ENCODE measurements around the gene NTPCR. TPM values are rescaled to one million over a fixed set of nuclear protein-coding genes. Genes with fewer than 3 reads are reported as not detected.
"Not testable (repeated sequence)": the region's sequence is repeated elsewhere in the genome, so short reads cannot be mapped to it uniquely, and the experiment has no call there.

NTPCR gene, protein sequence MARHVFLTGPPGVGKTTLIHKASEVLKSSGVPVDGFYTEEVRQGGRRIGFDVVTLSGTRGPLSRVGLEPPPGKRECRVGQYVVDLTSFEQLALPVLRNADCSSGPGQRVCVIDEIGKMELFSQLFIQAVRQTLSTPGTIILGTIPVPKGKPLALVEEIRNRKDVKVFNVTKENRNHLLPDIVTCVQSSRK
- total RNA-seq = 10 to 100 TPM; 34.8 to 35.5 TPM

DNA sequence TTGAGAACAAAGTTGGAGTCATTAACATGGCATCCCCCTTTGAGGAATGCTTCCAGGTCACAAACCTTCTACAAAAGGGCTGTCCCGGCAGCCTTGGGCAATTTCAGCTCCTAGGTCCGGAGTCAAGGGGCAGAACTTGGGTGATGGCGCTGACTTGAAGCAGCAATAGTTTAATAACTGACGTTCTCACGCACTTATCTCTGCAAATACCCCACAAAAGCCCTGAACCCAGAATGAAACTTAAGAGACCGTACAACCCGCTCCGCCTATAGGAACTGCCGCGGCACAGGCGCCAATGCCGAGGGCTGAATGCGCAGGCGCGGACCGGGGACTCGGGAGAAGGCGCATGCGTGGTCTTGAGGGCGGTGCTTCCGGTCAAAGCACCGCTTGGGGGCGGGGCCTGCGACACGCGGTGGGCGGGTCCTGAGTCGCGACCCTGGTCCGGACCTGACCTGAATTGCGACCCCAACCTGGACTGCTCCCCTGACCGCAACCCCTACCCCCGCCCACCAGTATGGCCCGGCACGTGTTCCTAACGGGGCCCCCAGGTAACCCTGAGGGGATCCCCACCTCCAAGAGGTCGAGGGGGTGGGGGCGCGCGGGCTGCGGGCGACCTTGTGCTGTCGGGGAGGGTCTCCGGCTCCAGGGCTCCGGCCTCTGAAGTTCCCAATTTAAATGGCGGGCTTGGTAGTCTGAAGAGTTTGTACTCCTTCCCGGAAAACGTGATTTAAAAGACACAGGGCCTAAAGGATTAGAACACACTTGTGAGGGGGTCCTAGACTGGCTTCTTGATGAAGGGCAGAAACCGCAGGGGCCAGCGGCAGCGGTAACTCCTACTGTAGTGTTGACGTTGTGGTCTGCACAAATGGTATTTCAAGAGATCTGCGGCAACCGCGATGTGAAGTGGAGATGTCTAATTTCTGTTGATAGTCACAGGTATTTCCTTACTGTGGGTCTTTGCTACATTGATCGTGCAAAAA, at the start of gene NTPCR:
TSS of gene NTPCR (plus strand) at position 415 of the 980 bp plus-strand sequence. CDS start at position 515, 100 bp downstream.
- CTCF ChIA-PET = no interaction called here
- POLR2A ChIA-PET = interaction anchor here (0.7 kb wide), 2 partner anchors 15 to 31 kb away, joined by 5 to 6 read pairs; no protein-coding TSS in a partner anchor

DNA sequence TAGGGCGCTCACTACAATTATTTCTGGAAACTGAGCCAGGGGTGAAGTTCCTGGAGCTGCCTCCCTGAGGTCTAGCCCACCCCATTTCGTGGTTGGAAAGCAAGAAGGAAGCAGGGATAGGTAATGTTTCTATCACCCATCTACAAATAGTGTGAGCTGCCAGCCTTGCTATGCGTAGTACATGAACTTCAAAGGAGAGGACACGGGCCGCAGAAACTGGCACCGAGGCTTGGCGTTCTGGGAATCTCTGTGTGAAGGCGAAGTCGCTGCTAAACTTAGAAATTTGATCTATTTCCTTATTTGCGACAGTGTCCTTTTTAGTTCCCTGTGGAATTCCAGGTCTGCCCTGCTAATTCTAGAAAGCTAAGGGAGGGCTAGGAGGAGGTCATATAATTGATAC, 49.6 kb upstream of the NTPCR start:
- ChIA-PET POLR2A (no interaction called here), CTCF (no interaction called here)

DNA sequence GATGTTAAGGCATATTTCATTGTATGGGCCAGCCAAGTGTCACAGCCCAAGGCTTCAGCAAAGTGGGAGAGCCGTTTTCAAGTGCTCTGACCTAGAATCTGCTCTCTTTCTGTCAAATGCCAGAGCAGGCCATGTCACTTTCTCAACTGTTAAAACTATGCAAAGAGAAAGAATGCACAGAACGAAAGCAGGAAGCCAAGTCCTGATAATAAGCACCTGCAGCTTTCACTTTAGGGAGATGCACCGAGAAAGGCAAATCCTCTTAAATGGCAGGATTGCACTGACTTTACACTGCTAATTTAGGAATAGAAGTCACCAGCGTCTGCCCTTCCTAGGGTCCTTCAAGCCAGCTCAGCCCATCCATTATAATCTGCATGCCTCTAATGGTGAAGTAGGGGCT, 49.2 kb upstream of the NTPCR start:
- ChIA-PET POLR2A (no interaction called here), CTCF (no interaction called here)

DNA sequence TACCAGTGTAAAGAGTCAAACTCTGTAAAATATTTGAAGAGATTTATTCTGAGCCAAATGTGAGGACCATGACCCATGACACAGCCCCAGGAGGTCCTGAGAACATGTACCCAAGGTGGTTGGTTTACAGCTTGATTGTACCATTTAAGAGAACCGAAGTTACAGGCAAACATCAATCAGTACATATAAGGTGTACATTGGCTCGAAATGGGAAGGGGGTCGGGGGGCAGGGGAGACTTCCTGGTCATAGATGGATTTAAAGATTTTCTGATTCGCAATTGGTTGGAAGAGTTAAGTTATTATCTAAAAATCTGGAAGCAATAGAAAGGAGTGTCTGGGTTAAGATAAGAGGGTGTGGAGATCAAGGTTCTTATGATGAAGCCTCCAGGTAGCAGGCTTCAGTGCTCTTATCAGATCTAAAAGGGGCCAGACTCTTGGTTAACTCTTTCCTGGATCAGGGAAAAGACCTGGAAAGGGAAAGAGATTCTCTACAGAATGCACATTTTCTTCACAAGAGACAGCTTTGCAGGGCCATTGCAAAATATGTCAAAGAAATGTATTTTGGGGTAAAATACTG, 47.5 kb upstream of the NTPCR start:
- ChIA-PET POLR2A (no interaction called here), CTCF (no interaction called here)

DNA sequence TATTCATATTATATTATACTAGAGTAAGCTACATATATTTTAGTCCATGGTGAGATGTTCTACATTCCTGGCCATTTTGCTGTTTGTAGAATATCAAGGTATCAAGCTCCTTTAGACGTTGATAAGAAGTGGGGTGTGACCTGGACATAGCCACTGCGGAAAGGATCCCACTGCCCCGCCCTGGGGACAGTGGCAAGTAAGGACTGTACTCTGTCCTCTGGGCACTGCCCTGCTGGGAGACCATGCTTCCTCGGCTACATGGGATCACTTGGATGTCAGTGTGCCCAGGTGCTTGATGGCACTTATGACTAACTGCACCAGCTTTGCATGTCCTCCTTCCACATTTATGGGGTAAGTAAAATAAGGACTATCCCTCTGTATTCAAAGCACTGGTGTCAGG, 46.3 kb upstream of the NTPCR start:
- POLR2A ChIA-PET = no interaction called here
- CTCF ChIA-PET = no interaction called here

DNA sequence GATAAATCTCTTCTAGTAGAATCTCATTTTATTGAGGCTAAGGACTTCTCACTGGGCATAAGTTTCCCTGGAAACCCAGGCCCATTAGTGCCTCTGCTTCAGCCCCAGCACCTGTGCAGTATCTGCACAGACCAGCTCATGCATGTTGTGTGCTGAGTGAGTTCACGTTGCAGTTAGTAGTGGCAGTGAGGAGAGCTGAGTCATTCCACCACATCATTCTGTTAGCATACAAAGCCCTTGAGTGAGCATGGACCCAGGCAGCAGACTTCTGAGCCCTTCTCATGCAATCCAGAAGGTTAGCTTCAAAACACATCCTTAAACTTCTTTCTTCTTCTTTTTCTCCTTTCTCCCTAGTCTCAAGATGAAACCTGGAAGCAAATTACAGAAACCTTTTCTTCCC, 45.8 kb upstream of the NTPCR start:
- ChIA-PET CTCF (no interaction called here), POLR2A (no interaction called here)

DNA sequence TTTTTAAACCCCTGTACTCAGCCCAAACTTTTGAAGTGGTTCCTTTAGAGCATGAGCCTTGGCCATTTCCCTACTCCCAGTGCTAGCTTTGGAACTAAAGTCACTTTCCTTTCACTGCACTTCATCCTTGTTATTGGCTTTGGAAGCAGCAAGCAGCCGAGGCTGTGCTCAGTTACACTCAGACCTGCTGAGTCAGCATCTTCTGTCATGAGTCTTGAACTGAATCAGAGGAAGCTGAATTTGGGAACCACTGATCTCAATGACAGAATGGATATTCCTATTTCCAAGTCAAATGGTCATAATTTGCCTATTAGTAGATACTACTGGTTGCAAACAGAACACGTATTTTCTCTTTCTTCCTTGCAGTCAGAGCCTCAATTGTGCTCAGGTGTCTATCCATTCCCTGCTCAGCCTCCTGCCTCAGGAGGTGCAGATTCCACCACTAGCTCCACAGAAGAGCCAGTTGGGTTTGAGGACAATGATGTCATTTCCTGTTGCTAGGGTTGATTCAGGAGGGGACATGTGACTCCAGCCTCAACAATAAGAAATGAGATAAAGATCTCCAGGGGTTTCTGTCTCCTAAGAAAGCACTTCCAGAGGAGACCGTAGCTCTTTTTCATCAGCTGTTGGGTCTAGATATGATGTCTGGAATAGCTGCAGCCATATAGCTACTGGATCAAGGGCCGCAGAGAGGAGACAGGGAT, 44.9 kb upstream of the NTPCR start:
- CTCF ChIA-PET = interaction anchor here (0.5 kb wide), 1 partner anchor 63 kb away, joined by 3 read pairs; no protein-coding TSS in a partner anchor
- POLR2A ChIA-PET = no interaction called here

DNA sequence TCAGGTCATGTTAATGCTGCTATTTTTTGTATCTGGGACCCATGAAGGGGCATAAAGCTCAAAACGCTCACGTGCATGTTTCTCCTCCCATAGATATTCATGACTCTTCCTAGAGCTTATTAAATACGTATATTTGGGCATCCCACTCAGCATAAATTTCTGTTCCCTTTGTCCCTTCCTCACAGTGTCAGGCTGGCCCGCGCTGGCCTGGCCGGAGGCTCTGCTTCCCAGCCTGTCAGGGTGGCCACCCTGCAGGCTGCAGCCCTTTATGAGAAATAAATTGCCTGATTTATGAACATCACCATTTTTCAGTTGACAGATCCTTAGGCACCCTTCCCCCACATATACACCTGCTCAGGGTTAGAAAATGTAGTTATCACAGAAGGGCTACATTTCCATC, 44.0 kb upstream of the NTPCR start:
- POLR2A ChIA-PET = no interaction called here
- CTCF ChIA-PET = no interaction called here

DNA sequence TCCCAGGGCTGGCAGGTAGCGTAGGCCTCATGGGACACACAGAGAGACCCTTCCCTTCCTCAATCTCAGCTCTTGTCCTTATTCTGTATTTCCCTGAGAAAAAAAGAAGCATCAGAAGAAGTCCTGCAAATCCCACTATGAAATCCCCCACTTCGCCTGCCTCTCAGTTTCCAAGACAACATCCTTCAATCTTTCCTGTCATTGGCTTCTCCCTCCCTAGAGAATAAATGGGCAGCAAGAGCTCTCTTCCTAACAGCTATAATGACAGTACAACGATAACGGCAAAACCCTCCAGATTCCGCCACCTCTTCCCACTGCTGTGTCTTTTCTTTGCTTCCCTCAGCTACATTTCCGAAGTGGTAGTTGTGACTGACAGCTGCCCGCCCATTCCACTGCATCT, 41.6 kb upstream of the NTPCR start:
- POLR2A ChIA-PET = no interaction called here
- CTCF ChIA-PET = no interaction called here

DNA sequence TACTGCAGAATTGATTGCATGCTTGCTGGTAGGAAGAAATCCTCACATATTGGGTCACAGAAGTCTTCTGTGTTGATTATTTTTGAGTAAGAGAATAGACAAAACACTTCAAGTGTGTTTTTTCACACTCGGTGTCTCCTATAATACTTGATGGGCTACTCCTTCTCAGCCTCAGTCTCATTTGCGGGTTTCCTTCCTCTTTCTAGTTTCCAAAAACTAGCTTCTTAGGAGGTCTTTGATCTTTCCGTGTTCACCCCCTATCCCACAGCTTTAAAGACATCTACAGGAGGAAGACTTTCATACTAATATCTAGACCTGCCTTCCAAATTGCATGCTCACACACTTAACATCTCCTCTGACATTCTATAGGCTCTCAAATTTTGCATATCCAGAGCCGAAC, 40.7 kb upstream of the NTPCR start:
- POLR2A ChIA-PET = no interaction called here
- CTCF ChIA-PET = no interaction called here

DNA sequence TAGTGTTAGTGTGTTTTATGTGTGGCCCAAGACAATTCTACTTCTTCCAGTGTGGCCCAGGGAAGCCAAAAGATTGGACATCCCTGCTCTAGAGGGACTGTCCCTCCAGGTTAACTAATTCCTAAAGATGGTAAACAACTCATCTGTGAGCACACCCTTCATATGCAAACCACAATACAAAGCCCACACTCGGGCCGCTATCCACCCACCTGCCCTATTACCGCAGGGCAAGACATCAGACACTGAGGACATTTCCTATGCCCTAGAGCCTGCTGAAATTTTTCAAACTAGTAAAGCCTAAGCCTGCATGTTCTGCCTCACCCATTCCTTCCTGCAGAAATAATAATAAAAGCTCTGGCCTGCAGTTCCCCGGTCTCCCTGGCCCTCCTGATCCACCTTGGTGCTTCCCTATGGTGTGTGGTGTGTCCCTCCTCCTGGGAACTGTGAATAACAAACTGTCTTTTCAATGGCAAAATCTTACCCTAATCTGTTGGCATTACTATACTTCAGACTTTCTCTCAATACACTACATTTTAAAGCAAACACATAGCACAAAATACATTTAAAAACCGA, 39.3 kb upstream of the NTPCR start:
- ChIA-PET POLR2A (no interaction called here), CTCF (no interaction called here)

DNA sequence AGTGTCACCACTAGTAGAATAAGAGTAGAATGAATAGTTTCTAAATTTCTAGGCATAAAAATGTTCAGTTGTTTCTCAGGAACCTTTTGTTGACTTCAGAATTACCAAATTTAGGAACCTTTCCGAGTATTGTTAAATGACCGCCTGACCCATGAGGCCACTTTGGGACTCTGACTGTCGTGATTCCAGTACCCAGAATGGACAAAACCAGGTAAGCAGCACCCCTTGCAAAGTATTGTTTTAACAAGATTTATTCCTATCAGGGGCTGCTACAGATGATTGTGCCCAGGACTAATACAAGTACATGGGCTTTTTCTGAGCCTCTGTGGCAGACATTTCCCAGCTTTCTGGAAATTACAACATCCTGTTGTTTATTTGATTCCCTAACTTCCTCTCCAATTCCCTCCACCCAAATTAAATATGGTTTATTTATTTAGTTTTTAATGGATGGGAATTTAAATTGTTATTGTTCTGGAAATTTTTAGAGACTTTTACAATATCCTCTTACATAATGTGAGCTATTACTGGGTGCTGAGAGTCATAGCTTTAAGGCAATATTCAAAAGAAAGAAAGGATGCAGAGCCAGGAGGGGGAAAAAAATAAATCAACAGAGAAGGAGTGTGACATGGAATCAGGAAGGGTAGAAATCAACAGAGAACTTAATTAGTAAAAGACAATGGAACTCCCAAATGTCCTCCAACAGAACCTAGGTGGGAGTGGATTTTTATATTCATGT, 37.4 kb upstream of the NTPCR start:
- POLR2A ChIA-PET = no interaction called here
- CTCF ChIA-PET = no interaction called here

DNA sequence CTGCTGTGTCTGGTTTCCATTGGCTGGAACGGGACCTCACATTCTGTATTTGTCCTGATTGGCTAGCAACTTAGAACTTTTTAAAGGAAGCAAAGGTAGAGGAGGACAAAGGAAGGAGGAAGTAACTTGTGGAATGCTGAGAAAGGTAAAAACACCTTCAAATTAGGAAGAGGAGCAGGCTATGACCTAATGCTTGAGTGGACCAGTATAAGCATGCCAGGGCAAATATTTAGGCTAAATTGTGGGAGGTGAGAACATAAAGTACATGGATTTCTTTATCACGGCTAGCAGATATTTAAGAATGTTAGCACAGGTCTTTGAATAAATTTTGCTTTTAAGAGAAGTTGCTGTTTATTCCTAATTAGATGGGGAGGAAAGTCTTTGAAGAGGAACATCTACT, 36.1 kb upstream of the NTPCR start:
- POLR2A ChIA-PET, CTCF ChIA-PET: not testable (repeated sequence)

DNA sequence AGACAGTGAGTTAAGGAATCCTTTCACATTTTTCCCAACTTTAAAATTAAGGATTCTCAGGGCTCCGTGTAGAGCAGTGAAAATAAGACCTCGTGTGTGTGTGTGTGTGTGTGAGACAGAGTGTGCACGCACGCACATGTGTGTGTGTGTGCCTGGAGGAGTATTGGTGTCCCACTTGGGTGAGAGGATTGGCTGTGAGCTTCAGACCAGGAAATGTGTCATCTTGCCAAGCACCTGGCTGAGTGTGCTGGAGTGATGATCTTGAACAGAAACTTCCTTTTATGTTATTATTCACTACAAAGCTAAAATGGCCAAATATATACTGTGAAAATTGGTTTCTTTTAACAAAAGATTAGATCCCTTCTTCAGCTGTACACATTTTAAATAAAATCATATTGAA, 35.2 kb upstream of the NTPCR start:
- ChIA-PET POLR2A (no interaction called here), CTCF (no interaction called here)

DNA sequence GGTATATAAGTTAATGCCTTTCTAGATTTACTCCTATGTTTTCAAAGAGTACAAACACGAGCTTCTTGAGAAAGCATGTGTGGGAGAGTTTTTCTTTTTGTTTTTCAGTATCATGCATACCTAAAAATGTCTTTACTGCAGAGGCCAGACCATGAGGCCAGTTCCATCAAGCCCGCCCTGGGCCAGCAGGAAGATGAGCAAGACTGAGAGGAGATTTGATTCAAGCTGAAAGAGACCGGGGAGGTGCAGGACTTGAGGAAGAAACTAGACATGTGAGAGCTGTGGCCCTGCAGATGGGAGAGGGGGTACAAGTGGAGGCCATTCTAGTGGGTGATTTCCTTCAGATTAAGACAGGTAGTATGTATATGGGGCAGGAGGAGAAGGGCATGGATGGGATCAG, 33.4 kb upstream of the NTPCR start:
- CTCF ChIA-PET = interaction anchor here (1.1 kb wide), 1 partner anchor 11 kb away, joined by 3 read pairs; no protein-coding TSS in a partner anchor
- POLR2A ChIA-PET = no interaction called here

DNA sequence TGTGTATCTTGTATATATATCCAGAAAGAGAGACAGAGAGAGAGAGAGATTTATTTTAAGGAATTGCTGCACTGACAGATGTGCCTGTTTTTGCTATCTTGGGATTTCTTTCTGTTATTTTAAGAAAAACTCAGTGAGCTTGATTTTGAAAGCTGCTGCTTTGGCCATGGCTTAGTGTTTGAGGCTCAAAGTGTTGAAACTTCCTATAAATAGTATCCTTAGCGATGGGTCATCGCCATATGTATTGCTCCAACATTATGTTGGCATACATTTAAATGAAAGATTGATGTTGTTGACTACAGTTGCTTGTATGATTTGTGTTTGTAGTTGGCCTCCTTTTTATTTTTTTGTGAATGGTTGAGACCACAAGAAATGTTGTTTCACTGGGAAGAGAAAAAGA, 29.0 kb upstream of the NTPCR start:
- POLR2A ChIA-PET = no interaction called here
- CTCF ChIA-PET = no interaction called here

DNA sequence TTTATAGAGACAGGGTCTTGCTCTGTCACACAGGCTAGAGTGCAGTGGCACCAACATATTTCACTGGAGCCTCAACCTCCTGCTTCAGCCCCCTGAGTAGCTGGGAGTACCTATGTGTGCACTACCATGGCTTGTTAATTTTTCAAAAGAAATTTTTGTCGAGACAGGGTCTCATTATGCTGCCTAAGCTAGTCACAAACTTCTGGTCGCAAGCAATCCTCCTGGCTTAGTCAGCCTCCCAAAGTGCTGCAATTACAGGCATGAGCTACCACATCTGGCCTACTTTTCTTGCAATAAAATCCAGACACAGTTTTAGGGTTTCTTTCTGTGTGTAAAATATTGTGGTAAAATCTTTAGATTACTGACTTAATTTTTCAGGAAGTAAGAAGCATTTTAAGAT, 27.9 kb upstream of the NTPCR start:
- ChIA-PET CTCF (no interaction called here), POLR2A (no interaction called here)

DNA sequence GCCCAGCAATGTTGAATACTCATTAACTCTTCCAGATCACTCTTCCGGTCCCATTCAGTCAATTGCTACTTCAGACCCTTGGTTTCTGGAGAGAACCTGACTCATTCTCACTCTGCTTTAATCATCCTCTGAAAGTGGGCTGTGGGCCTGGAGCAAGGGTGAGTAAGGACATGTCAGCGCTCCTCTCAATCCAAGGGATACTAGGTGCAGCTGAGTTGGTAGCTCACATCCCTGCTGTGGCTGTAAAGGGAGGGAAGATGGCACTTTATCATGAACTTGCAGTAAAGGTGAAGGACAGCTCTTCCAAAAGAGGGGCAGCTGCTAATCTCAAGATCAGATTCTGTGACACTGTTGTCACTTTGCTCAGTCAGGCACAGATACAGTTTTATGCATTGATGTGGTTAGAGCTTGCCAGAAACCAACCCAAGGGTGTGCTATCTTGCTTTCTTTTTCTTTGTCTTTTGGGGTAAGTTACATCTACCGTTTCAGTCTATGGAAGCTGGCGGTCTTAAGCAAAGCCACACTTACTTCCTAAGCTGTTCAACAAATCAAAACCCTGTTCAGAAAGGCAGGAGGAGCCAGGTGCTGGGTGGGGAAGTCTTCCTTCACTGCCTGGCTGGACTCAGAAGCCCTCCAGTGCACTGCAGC, 26.5 kb upstream of the NTPCR start:
- CTCF ChIA-PET = no interaction called here
- POLR2A ChIA-PET = no interaction called here

DNA sequence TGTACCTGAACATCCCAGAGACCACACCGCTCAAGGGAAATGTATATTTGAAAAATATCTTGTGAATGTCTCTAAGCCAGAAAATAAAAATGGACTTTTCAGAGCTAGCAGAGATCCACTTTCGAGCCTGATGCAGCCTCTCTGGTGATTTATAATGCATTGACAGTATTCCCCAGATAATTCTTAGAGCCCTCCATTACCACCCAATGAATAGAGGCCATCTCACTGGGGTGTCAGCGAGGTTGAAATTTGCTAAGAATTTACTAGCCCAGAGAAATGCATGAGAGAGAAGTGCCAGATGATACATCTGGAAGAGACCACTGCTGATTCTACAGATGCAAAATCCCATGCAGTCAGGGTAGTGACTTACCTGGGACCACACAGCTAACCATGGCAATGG, 25.5 kb upstream of the NTPCR start:
- CTCF ChIA-PET = no interaction called here
- POLR2A ChIA-PET = no interaction called here

Measured in activated CD8-positive, alpha-beta memory T cell treated with anti-CD3 and anti-CD28 coated beads for 36 hours (primary cell).